Astrocyte (in vitro differentiated cells and primary cell): ENCODE measurements around the gene DNAJC5.

Experiments used
- EZH2 ChIP-seq: IDR thresholded peaks from 2 replicates; pipeline ENCODE4 v1.6.1; 2012; ENCODE audit warnings: mild to moderate bottlenecking, low read length, inconsistent platforms; ENCODE audit not compliant: insufficient read depth
- TF ChIP-seq, protein P1 (sequence below): IDR thresholded peaks from 2 replicates; pipeline ENCODE4 v1.5.1; 2011; ENCODE audit warnings: low read depth, mild to moderate bottlenecking, inconsistent platforms, low read length, moderate library complexity; ENCODE audit not compliant: insufficient read depth

- TF ChIP-seq EZH2, result no peak
- TF ChIP-seq, protein P1, sequence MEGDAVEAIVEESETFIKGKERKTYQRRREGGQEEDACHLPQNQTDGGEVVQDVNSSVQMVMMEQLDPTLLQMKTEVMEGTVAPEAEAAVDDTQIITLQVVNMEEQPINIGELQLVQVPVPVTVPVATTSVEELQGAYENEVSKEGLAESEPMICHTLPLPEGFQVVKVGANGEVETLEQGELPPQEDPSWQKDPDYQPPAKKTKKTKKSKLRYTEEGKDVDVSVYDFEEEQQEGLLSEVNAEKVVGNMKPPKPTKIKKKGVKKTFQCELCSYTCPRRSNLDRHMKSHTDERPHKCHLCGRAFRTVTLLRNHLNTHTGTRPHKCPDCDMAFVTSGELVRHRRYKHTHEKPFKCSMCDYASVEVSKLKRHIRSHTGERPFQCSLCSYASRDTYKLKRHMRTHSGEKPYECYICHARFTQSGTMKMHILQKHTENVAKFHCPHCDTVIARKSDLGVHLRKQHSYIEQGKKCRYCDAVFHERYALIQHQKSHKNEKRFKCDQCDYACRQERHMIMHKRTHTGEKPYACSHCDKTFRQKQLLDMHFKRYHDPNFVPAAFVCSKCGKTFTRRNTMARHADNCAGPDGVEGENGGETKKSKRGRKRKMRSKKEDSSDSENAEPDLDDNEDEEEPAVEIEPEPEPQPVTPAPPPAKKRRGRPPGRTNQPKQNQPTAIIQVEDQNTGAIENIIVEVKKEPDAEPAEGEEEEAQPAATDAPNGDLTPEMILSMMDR, result no peak
Observed at GRCh38 chr20:63958471-63958870, 63.5 kb downstream of the DNAJC5 start.
